OCI-LY3 (cell line): ENCODE results near the gene METTL27.

Experiments
- H2AFZ ChIP-seq: fragments of 200-600, 300-600 bp; shearing (Covaris generic); 2 replicates; pipeline ENCODE4 v1.6.0; 2014; ENCODE audit warnings: antibody characterized with exemption, low read depth, low read length
- H3K27ac ChIP-seq: fragments of 200-600, 300-600 bp; sonication (generic); 2 replicates; pipeline ENCODE4 v1.5.1; 2014; ENCODE audit warnings: mild to moderate bottlenecking, low read length, moderate library complexity, mixed read lengths
- H3K27me3 ChIP-seq: fragments of 200-600, 300-600 bp; sonication (generic); 2 replicates; pipeline ENCODE4 v1.6.1; 2014; ENCODE audit warnings: low read depth, low read length, mixed read lengths
- H3K36me3 ChIP-seq: fragments of 200-600, 300-600 bp; sonication (generic); replicated peaks from 2 replicates; pipeline ENCODE3; 2014; ENCODE audit warnings: low read depth, low read length, mixed read lengths
- H3K4me1 ChIP-seq: fragments of 300-600, 200-600 bp; sonication (generic); 2 replicates; pipeline ENCODE4 v1.6.1; 2014; ENCODE audit warnings: low read length, mixed read lengths
- H3K4me2 ChIP-seq: fragments of 200-600, 300-600 bp; sonication (generic); 2 replicates; pipeline ENCODE4 v1.6.1; 2014; ENCODE audit warnings: low read length, mixed read lengths
- H3K4me3 ChIP-seq: fragments of 300-600, 200-600 bp; sonication (generic); 2 replicates; pipeline ENCODE4 v1.5.1; 2014; ENCODE audit warnings: antibody characterized with exemption, mild to moderate bottlenecking, low read length, moderate library complexity
- H3K79me2 ChIP-seq: fragments of 300-600, 200-600 bp; shearing (Covaris generic); 2 replicates; pipeline ENCODE4 v1.6.1; 2014; ENCODE audit warnings: mild to moderate bottlenecking, low read length, mixed read lengths
- H3K9ac ChIP-seq: fragments of 300-600, 200-600 bp; shearing (Covaris generic); 2 replicates; pipeline ENCODE4 v1.6.0; 2014; ENCODE audit warnings: mild to moderate bottlenecking, low read length, moderate library complexity
- H3K9me3 ChIP-seq: fragments of 200-600, 300-600 bp; shearing (Covaris generic); 2 replicates; pipeline ENCODE4 v1.6.1; 2014; ENCODE audit warnings: low read length, mixed read lengths; ENCODE audit not compliant: insufficient read depth
- H4K20me1 ChIP-seq: fragments of 200-600, 300-600 bp; sonication (generic); 2 replicates; pipeline ENCODE4 v1.6.1; 2016; ENCODE audit warnings: low read length, mixed read lengths; ENCODE audit not compliant: insufficient read depth
- EZH2phosphoT487 ChIP-seq: fragments of 200-600 bp; shearing (Covaris generic); IDR thresholded peaks from 2 replicates; pipeline ENCODE4 v1.6.1; 2018; ENCODE audit warnings: antibody characterized with exemption, mixed run types, low read depth
- TF ChIP-seq, protein P1 (sequence below): fragments of 200-600, 300-600 bp; sonication (generic); IDR thresholded peaks from 2 replicates; pipeline ENCODE4 v1.5.1; 2014; ENCODE audit warnings: antibody characterized with exemption, low read length, low read depth

Gene METTL27

DNA sequence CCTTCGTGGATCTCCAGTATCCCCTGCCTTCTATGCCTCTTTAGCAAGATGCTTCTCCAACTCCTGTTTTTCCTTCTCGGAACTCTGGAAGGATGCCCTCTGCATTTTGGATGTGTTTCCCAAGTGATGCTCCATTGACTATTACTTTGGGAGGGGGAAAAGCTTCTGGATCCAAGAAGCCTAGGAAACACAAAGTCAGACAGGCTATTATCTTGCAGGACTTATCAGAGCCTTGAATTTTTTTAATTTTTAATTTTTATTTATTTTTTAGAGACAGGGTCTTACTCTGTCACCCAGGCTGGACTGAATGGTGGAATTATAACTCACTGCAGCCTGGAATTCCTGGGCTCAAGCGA is 39.7 kb upstream of the METTL27 start:
- Histone ChIP-seq H3K9ac (no peak overlapping the region), H3K36me3 (no peaks in the 10 kb centered on the region), H3K27ac (no peak overlapping the region), H3K4me2 (no peak overlapping the region), H3K4me1 (no peaks in the 10 kb centered on the region), H3K4me3 (no peak overlapping the region), H3K9me3 (no peaks in the 10 kb centered on the region), H3K79me2 (no peaks in the 10 kb centered on the region), H2AFZ (no peak overlapping the region), H4K20me1 (no peaks in the 10 kb centered on the region), H3K27me3 (peaks cover 15% of the 10 kb centered on the region)
- TF ChIP-seq EZH2phosphoT487: no peak
- TF ChIP-seq, protein P1, sequence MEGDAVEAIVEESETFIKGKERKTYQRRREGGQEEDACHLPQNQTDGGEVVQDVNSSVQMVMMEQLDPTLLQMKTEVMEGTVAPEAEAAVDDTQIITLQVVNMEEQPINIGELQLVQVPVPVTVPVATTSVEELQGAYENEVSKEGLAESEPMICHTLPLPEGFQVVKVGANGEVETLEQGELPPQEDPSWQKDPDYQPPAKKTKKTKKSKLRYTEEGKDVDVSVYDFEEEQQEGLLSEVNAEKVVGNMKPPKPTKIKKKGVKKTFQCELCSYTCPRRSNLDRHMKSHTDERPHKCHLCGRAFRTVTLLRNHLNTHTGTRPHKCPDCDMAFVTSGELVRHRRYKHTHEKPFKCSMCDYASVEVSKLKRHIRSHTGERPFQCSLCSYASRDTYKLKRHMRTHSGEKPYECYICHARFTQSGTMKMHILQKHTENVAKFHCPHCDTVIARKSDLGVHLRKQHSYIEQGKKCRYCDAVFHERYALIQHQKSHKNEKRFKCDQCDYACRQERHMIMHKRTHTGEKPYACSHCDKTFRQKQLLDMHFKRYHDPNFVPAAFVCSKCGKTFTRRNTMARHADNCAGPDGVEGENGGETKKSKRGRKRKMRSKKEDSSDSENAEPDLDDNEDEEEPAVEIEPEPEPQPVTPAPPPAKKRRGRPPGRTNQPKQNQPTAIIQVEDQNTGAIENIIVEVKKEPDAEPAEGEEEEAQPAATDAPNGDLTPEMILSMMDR: no peak

DNA sequence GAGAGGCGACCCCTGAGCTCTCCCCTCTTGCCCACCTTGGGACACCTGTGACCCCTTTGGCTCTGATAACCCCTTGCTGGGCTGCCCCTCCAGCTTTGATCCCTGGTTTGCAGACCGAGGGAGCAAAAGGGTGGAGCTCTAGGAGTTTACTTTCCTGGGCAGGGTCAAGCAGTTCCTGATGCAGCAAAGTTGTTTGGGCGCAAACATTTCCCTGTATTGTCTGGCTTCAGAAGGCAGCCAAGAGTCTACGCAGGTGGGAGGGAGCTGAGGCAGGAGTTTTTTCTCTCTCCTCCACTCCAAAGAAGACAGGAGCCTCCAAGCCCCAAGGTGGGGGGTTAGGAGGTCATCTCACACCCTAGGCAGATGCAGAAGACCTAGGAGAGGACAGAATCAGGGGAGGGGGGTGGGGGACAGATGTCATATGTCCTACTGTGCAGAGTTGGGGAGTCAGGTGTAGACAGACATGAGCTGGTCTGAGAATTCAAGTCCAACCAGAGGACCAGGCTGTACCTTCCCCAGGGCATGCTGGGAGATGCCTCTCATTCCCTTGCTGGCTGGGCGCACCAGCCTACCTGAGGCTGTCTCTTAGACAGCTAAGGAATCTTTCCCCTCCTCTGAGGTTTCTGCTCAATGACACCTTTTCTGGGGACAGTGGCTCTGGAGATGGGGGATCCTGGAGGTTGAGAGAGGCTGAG is 39.2 kb upstream of the METTL27 start:
- TF ChIP-seq EZH2phosphoT487: no peak
- TF ChIP-seq, protein P1: no peak
- H3K27me3 ChIP-seq: peaks cover 15% of the 10 kb centered on the region
- H3K4me1 ChIP-seq: no peaks in the 10 kb centered on the region

DNA sequence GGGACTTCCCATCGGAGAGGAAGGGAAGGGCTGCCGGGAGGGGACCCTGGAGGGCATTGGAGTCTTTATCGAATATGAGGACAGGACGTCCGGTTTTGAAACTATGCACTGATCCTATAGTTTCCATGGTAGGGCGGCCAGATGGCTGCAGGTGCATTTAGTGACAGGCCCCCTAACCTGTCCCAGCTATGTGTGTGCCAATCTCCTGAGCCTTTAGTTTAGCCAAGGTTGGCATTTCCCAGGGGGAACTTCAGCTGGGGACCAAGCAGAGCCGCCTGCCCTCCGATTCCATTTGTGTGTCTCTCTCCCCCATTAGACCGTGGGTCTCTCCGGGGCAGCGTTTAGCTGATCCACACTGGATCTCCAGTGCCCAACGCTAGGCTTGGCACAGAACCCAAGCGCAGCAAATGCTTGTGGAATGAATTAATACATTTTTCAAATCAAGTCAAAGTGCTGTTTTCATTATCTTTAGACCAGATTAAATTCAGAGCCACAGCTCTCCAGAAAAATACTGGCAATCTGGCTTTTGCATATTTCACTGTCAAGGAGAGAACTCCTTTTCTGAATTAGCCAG is 38.5 kb upstream of the METTL27 start:
- Histone ChIP-seq H4K20me1 (no peaks in the 10 kb centered on the region), H2AFZ (no peak overlapping the region), H3K4me2 (no peak overlapping the region), H3K79me2 (no peaks in the 10 kb centered on the region), H3K4me1 (no peaks in the 10 kb centered on the region), H3K27me3 (peaks cover 15% of the 10 kb centered on the region), H3K4me3 (no peak overlapping the region), H3K36me3 (no peaks in the 10 kb centered on the region), H3K27ac (no peak overlapping the region), H3K9me3 (no peaks in the 10 kb centered on the region), H3K9ac (no peak overlapping the region)
- TF ChIP-seq EZH2phosphoT487: no peak
- TF ChIP-seq, protein P1: no peak

More for the DNA sequence above, 39.2 kb upstream of the METTL27 start:
- H3K9ac ChIP-seq: no peak overlapping the region
- H3K9me3 ChIP-seq: no peaks in the 10 kb centered on the region
- H4K20me1 ChIP-seq: no peaks in the 10 kb centered on the region
- no peaks in the 10 kb centered on the region for H3K79me2 ChIP-seq
- H3K4me2 ChIP-seq: no peak overlapping the region
- no peak overlapping the region for H2AFZ ChIP-seq
- H3K4me3 ChIP-seq: no peak overlapping the region
- H3K27ac ChIP-seq: no peak overlapping the region
- no peaks in the 10 kb centered on the region for H3K36me3 ChIP-seq

DNA sequence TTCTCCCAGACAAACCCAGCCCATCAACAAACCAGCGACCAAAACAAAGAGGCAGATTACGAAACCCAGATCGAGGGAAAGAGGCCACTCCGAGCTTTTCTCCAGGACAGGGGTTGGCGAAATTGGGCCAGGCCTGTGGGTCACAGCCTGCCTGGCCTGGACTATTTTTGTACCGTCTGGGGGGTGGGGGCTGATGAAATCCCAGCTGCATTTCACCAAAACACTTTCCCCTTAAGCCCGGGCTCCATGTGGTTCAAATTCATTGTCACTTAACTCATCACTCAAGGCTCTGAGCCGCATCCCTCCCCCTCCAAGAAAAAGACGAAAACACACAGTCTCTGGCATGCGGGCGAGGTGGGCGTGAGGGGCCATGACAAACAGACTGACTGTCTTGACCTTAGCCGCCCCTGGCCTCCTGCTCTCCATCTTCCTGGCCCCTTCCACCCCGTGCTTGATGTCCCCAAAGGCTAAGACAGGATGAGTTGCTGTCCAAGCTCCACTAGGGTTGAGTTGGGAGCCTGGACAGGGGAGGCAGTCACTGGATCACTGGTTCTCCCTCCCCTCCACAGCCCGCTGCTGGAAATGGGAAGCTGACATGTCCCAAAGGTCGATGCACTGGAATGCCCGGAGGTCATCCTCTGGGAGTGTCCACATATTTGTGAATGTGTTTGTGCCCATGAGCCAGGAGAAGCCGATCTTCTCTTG is 37.8 kb upstream of the METTL27 start:
- TF ChIP-seq, protein P1: no peak
- TF ChIP-seq EZH2phosphoT487: no peak
- H3K4me1 ChIP-seq: no peaks in the 10 kb centered on the region
- H2AFZ ChIP-seq: no peak overlapping the region
- no peaks in the 10 kb centered on the region for H3K36me3 ChIP-seq
- no peaks in the 10 kb centered on the region for H3K9me3 ChIP-seq
- peaks cover 15% of the 10 kb centered on the region for H3K27me3 ChIP-seq
- H3K79me2 ChIP-seq: no peaks in the 10 kb centered on the region
- no peak overlapping the region for H3K4me2 ChIP-seq
- H3K9ac ChIP-seq: no peak overlapping the region
- no peak overlapping the region for H3K27ac ChIP-seq
- no peaks in the 10 kb centered on the region for H4K20me1 ChIP-seq
- H3K4me3 ChIP-seq: no peak overlapping the region
